Glomerular visceral epithelial cell (primary cell): ENCODE measurements around the gene DDX41.
A peak's percentile ranks its signal among the peaks of the same experiment; 100 is the strongest.

Source experiments
- DNase-seq: peaks from one replicate; pipeline ENCODE4 v3.0.0-alpha.2; 2016; ENCODE audit errors: extremely low spot score

Gene DDX41

GRCh38 chr5:177513500-177513899 lies 3.3 kb downstream of the DDX41 start:
- no peak for DNase-seq

GRCh38 chr5:177512736-177513380 lies 3.9 kb downstream of the DDX41 start:
- DNase-seq = no peak

- DNase-seq = no peak
Observed at GRCh38 chr5:177511796-177512675, 4.7 kb downstream of the DDX41 start.

- no peak for DNase-seq
Observed at GRCh38 chr5:177511181-177511580, 5.6 kb downstream of the DDX41 start.

GRCh38 chr5:177510567-177511053 lies 6.2 kb downstream of the DDX41 start:
- DNase-seq = no peak

GRCh38 chr5:177509991-177510566 lies 6.7 kb downstream of the DDX41 start:
- DNase-seq = no peak

- DNase-seq = no peak
Observed at GRCh38 chr5:177509381-177509951, 7.3 kb downstream of the DDX41 start, which contains the start of gene DOK3. DOK3 (minus strand) TSS chr5:177509826; CDS start chr5:177509540, 286 bp downstream.

GRCh38 chr5:177508837-177509236 lies 7.9 kb downstream of the DDX41 start:
- DNase-seq = no peak

- no peak for DNase-seq
Observed at GRCh38 chr5:177508221-177508611, 8.5 kb downstream of the DDX41 start.

- DNase-seq = no peak
Observed at GRCh38 chr5:177507596-177508220, 9.1 kb downstream of the DDX41 start.

- no peak for DNase-seq
Observed at GRCh38 chr5:177507165-177507564, 9.6 kb downstream of the DDX41 start.

GRCh38 chr5:177505075-177505474 lies 11.7 kb downstream of the DDX41 start:
- DNase-seq = no peak

GRCh38 chr5:177504086-177505056 lies 12.4 kb downstream of the DDX41 start:
- no peak for DNase-seq

GRCh38 chr5:177503351-177504085 lies 13.2 kb downstream of the DDX41 start:
- DNase-seq = no peak

GRCh38 chr5:177502886-177503285 lies 13.9 kb downstream of the DDX41 start:
- DNase-seq = no peak

- DNase-seq = no peak
Observed at GRCh38 chr5:177501874-177502678, 14.7 kb downstream of the DDX41 start.

GRCh38 chr5:177500685-177501522 lies 15.9 kb downstream of the DDX41 start:
- DNase-seq = peak; percentile 86

- DNase-seq = no peak
Observed at GRCh38 chr5:177499842-177500241, 16.9 kb downstream of the DDX41 start.
